Fibroblast of skin of right biceps (primary cell): ENCODE data around the gene LDLRAD4.
A peak's percentile ranks its signal among the peaks of the same experiment; 100 is the strongest.

Experiments
- DNase-seq: peaks from one replicate; pipeline ENCODE4 v3.0.0-alpha.2; 2013

Gene LDLRAD4

DNA sequence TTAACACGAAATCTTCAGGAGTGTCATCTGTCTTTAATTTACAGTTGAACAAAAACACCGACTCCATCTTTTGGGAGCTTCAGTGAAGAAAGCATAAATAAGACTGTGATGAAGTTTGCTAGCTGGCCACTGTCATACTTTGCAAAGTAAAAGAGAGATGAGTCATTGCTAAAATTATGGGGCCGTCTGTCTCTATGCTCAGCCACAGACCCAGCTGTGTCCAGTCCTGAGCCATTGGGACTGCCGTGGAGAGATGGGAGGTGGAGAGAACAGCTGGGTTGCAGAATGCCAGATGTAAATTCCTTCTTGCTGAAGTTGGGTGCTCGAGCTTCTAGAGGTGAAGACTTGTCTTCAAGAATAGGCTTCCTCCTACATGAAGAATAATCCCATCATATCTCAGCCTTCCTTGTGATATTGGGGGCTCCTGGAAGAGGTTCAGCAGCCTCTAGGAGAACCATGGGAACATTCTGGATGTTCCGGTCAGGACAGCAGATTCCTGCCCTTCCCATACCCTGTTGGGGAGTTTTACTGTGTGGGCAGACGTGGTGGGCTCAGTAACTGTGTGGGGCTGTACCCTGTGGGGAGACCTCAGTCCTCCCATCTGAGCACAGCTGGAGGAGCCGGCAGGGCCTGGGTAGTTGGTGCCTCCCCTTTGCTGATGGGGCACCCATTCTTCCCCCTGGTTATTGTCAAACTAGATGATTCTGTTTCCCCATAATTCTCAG lies 71.1 kb downstream of the LDLRAD4 start:
- DNase-seq: peak; percentile 71

DNA sequence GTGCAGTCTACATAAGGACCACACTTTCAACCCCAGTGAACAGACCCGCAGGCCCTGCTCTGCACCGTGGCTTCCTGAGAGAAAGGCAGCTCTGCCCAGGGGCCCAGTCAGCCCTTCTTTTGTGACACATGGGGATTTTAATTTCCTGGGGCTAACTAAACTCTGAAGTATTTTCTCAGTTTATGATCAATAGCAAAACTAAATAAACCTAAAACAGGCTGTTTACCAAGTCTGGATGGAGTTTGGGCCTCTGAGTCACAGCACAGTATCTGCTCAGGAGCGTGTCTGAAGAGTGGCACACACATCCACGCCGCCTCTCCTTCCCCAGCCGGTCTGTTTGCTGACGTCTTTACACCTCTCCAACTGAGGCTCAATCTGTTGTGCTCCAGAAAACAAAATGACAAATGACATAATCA lies 72.3 kb downstream of the LDLRAD4 start:
- DNase-seq: no peak

GRCh38 chr18:13291299-13291698 lies 72.7 kb downstream of the LDLRAD4 start:
- DNase-seq: no peak

GRCh38 chr18:13291745-13292447 lies 73.3 kb downstream of the LDLRAD4 start:
- DNase-seq: no peak

GRCh38 chr18:13292736-13293135 lies 74.2 kb downstream of the LDLRAD4 start:
- DNase-seq: no peak

- DNase-seq: no peak
Measured at GRCh38 chr18:13294309-13294708, 75.7 kb downstream of the LDLRAD4 start.

GRCh38 chr18:13295894-13296293 lies 77.3 kb downstream of the LDLRAD4 start:
- no peak for DNase-seq

DNA sequence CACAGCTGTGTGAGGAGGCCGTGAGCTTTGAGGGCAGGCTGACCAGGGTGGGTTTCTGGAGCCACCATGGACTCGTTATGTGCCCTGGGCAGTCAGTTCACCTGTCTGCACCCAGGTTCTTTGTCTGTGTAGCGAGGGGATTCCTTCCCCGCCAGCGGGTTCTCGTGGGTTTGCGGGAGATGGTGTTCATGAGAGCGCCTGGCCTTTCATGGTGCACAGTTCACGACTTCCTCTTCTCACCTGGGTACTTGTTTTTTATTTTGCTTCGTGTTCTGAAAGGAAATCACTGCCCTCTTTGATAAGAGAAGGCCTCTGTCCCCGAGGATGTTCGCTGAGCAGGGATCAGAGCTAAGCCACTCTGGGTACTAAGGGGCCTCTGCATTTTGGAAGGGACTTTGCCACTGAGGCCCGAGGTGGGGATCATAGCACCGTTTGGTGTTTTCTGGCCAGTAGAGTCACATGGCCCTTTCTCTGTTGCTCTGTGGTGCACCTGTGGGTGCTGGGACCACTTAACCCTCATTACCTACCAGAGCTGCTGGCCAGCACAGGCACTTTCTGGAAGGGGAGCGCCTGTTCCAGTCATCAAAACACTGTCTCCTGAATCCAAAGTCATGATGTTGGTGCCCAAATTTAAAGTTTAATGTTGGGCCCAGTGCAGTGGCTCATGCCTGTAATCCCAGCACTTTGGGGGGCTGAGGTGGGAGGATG lies 78.5 kb downstream of the LDLRAD4 start:
- DNase-seq: no peak

- no peak for DNase-seq
Measured at GRCh38 chr18:13298262-13298661, 79.7 kb downstream of the LDLRAD4 start.

GRCh38 chr18:13300029-13300428 lies 81.5 kb downstream of the LDLRAD4 start:
- DNase-seq: no peak

- DNase-seq: no peak
Measured at GRCh38 chr18:13300796-13301195, 82.2 kb downstream of the LDLRAD4 start.

DNA sequence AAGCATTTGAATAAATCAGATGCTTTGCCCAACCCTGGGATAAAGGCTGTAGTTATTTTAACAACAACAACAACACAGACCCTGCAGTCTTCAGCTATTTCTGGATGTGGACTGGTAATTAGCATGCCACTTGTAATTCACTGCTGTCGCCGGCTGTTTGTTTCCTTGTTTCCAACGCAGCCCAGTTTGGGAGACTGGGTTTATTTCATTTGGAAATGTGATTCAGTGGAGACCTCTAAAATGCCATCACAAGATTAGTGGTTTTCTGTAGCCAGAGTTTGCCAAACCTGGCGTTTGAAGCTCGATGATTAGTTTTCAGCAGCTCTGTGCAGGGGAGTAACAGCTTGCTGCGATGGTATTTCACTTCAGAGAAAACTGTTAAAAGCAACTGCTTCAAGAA lies 83.5 kb downstream of the LDLRAD4 start:
- DNase-seq: peak; percentile 18

- DNase-seq: peak; percentile 16
Measured at GRCh38 chr18:13302457-13303225, 84.1 kb downstream of the LDLRAD4 start.

- peak; percentile 67 for DNase-seq
Measured at GRCh38 chr18:13303756-13304364, 85.3 kb downstream of the LDLRAD4 start.

DNA sequence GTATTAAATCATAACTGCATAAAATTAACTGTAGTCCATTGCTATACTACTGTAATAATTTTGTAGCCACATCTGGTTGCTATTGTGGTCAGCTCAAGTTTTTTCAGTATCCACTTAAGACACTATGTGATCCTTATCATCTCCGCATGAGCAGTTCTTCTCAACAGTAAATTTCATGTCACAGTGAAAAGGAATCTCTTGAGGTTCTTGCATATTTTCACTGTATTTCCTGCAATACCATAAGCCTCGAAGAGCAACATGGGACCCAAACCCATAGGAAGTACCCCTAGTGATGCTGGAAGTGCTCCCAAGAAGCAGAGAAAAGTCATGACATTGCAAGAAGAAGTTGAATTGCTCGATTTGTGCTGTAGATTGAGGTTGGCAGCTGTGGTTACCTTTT lies 86.7 kb downstream of the LDLRAD4 start:
- DNase-seq: peak; percentile 21

DNA sequence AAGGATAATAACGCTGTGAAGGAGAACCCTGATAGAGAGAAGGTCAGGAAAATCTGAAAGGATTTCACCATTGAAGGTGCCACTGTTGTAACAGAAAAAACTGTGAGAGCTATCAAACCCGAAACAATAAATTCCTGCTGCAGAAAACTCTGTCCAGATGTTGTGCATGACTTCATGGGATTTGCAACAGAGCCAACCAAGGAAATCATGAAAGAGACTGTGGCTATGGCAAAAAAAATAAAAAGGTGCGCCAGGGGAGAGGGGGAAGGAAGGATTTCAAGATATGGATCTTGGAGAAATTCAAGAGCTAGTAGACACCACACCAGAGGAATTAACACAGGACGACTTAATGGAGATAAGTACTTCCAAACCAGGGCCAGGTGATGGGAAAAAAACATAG lies 88.0 kb downstream of the LDLRAD4 start:
- DNase-seq: no peak

DNA sequence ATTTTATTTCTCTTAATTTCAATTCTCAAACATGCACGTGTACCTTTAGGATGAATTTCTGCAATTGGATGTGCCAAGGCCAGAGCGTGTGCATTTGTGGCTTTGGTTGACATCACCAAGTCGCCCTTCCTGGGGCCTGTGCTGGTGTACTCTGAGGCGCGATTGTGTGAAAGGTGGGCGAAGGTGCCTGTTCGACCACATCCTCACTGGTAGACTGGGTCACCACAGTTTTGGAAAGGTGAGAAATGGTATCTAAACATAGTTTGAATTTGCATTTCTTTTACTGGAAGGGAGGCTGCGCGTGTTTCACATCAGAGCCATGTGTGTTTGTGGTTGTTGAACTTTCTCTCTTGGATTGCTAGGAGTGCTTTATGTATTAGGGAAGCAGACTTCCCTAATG lies 89.8 kb downstream of the LDLRAD4 start:
- DNase-seq: no peak

GRCh38 chr18:13309031-13309747 lies 90.6 kb downstream of the LDLRAD4 start:
- DNase-seq: no peak

DNA sequence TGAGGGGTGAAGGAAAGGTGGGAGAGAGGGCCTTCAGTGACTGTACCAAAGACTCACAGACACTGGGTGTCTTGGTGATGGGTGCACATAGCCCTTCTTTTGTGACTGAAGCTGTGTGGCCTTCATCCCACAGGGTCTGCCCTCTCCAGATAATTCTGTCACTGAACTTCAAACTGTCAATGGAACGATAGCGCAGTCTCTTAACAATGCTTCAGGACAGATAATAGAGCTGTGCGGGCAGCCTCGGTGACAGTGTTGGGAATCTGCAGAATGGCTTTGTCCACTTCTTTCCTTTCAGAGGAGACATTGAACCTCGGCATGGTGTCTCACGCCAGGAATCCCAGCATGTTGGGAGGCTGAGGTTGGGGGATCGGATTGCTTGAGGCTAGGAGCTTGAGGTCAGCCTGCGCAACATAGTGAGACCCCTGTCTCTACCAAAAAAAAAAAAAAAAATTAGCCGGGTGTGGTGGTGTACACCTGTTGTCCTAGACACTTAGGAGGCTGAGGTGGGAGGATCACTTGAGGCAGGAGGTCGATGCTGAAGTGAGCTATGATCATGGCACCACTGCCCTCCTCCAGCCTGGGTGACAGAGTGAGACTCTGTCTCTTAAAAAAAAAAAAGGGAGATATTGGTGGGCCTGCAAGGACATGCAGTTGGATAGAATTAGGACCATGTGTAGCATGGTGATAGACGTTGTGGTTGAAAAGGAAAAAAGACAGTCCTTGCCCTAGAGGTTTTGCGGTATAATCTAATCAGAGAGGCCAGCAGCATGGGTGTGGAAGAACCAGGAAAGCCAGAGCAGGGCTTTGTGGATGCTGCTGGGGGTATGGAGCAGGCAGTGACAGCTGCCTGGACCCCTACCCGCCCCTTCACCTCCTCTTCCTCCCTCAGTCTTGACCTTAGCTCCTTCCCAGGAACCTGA lies 91.4 kb downstream of the LDLRAD4 start:
- DNase-seq: no peak

GRCh38 chr18:13311193-13311592 lies 92.6 kb downstream of the LDLRAD4 start:
- no peak for DNase-seq

DNA sequence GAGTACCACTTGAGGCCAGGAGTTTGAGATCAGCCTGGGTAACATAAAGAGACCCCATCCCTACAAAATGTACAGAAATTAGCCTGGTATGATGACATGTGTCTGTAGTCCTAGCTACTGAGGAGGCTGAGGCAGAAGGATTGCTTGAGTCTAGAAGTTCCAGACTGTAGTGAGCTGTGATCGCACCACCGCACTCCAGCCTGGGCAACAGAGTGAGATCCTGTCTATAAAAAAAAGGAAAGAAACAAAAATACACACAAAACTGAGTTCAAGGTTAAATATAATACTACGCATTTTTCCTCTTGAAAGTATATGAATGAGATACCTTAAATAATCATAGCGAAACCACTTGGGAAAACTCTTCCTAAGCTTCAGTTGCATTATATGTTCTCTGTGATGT lies 94.0 kb downstream of the LDLRAD4 start:
- no peak for DNase-seq
